Measurements from ENCODE around the gene DKK3. TPM values are rescaled to one million over a fixed set of nuclear protein-coding genes. Genes with fewer than 3 reads are reported as not detected.

DKK3 gene
- total RNA-seq, 1 donor from 2014 or later, result 769 TPM

DNA sequence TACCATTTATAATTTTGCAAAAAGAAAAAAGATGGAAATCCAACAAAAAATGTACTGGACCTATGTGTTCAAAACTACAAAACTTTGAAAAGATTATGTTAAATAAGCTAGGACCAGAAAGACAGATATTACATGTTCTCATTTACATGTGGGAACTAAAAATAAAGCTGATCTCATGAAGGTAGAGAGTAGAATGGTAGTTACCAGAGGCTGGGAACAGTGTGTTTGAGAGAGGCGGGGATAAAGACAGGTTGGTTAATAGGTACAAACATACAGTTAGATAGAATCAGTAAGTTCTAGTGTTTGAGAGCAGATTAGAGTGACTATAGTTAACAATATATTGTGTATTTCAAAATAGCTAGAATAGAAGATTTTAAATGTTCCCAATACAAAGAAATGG, 95.0 kb downstream of the DKK3 start:
- Histone ChIP-seq H3K36me3 (peaks cover 18% of the 10 kb centered on the region), H3K27ac (replicated peaks) (no peak overlapping the region), H3K4me1 (peaks cover 18% of the 10 kb centered on the region), H3K4me3 (no peak overlapping the region), H3K27me3 (ENCODE audit: low read depth) (no peaks in the 10 kb centered on the region), H3K9me3 (replicated peaks) (no peaks in the 10 kb centered on the region)
- no peak for DNase-seq
- intact Hi-C loops (cut with micrococcal nuclease), result no loop called here
- TF ChIP-seq, protein P1, sequence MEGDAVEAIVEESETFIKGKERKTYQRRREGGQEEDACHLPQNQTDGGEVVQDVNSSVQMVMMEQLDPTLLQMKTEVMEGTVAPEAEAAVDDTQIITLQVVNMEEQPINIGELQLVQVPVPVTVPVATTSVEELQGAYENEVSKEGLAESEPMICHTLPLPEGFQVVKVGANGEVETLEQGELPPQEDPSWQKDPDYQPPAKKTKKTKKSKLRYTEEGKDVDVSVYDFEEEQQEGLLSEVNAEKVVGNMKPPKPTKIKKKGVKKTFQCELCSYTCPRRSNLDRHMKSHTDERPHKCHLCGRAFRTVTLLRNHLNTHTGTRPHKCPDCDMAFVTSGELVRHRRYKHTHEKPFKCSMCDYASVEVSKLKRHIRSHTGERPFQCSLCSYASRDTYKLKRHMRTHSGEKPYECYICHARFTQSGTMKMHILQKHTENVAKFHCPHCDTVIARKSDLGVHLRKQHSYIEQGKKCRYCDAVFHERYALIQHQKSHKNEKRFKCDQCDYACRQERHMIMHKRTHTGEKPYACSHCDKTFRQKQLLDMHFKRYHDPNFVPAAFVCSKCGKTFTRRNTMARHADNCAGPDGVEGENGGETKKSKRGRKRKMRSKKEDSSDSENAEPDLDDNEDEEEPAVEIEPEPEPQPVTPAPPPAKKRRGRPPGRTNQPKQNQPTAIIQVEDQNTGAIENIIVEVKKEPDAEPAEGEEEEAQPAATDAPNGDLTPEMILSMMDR (IDR thresholded peaks at IDR 0.05; ENCODE audit: borderline replicate concordance), result no peak

Other genes starting within 250 kb of the DKK3 start
- gene USP47, start 166.7 kb downstream of the DKK3 start, total RNA-seq, result 53.7 TPM
- 85.0 TPM for gene MICAL2, start 102.0 kb upstream of the DKK3 start, total RNA-seq